Sigmoid colon (tissue), 7 donors: ENCODE measurements around the gene MMP24. TPM values are rescaled to one million over a fixed set of nuclear protein-coding genes. Genes with fewer than 3 reads are reported as not detected.

ENCODE experiments used
- DNase-seq: peaks from one replicate; pipeline ENCODE4 v3.0.0-alpha.2; 2019
- H3K27ac ChIP-seq, 4 donors: fragments of 200-600 bp; sonication (generic); one replicate each; pipeline ENCODE4 v1.5.1; 2016 to 2019; ENCODE audit warnings: mild to moderate bottlenecking in 1 of 4
- H3K27me3 ChIP-seq, 3 donors: fragments of 200-600 bp; sonication (generic); one replicate each; pipeline ENCODE4 v1.5.1; 2019; ENCODE audit warnings: mild to moderate bottlenecking in 1 of 3
- H3K36me3 ChIP-seq, 4 donors: fragments of 200-600 bp; sonication (generic); one replicate each; pipeline ENCODE4 v1.5.1; 2016 to 2019
- H3K4me1 ChIP-seq, 4 donors: fragments of 200-600 bp; sonication (generic); one replicate each; pipeline ENCODE4 v1.5.1; 2017 to 2019
- H3K4me3 ChIP-seq, 4 donors: fragments of 200-600 bp; sonication (generic); one replicate each; pipeline ENCODE4 v1.5.1; 2017 to 2019; ENCODE audit warnings: mild to moderate bottlenecking in 2 of 4, moderate library complexity in 1 of 4
- H3K9me3 ChIP-seq, 4 donors: fragments of 200-600 bp in 3 of 4; sonication (generic) in 3 of 4; one replicate each; pipeline versions ENCODE4 v1.5.1 to v1.6.1; 2013 to 2019
- EP300 ChIP-seq, 4 donors: sonication (generic); formaldehyde crosslinking; IDR thresholded peaks; one replicate each; pipeline ENCODE4 v1.6.1; 2017; ENCODE audit warnings: antibody characterized with exemption in 4 of 4
- POLR2A ChIP-seq, 2 donors: fragments of 450-650 bp; IDR thresholded peaks; one replicate each; pipeline ENCODE4 v1.6.1; 2016; ENCODE audit warnings: antibody characterized with exemption in 2 of 2, mild to moderate bottlenecking in 2 of 2, moderate library complexity in 2 of 2
- POLR2AphosphoS5 ChIP-seq, 4 donors: sonication (generic); formaldehyde crosslinking; IDR thresholded peaks; one replicate each; pipeline ENCODE4 v1.6.1; 2017; ENCODE audit warnings: antibody characterized with exemption in 4 of 4
- WGBS, 2 donors: extraction: QIAGEN DNeasy Blood & Tissue Kit; methylation state at CpG; one replicate each; pipeline ENCODE4 v1.1.7; 2013; 5-methylcytosine and 5-hydroxymethylcytosine counted together
- intact Hi-C: fragments of 100-400 bp; cut with DNase I; formaldehyde crosslinking; loops from one replicate; pipeline ENCODE4 v1.15.1; 2023
- polyA plus RNA-seq, 3 donors: library from polyadenylated mRNA; stranded (reverse); fragments of 200-250 nt; gene quantifications; one replicate each; pipeline ENCODE4 v1.2.3, GENCODE V29; 2013
- total RNA-seq, 4 donors: library from RNA; depleted of rRNA; stranded (reverse); fragments of >200 nt; gene quantifications; one replicate each; pipeline ENCODE4 v1.1.0, GENCODE V29; 2016
- TF ChIP-seq, protein P1 (sequence below), 4 experiments: fragments of 450-650 bp in 3 of 4; fragments of 200-600 bp in 1 of 4; IDR thresholded peaks; one replicate each; pipeline ENCODE4 v1.5.1; 2016 to 2019; ENCODE audit warnings: antibody characterized with exemption in 4 of 4, mild to moderate bottlenecking in 3 of 4, moderate library complexity in 2 of 4
- donor health status: healthy with polysubstance abuse.
- donor health status: Bipolar disorder and iron deficiency.
- donor health status: healthy.

Gene MMP24
- total and polyA plus RNA-seq, 7 donors: under 0.01 to 1.4 (median 0.46) TPM

- TF ChIP-seq POLR2AphosphoS5 (IDR thresholded peaks at IDR 0.05) (no peak), POLR2A (IDR thresholded peaks at IDR 0.05) (no peak), EP300 (IDR thresholded peaks at IDR 0.05) (no peak)
- TF ChIP-seq, protein P1, sequence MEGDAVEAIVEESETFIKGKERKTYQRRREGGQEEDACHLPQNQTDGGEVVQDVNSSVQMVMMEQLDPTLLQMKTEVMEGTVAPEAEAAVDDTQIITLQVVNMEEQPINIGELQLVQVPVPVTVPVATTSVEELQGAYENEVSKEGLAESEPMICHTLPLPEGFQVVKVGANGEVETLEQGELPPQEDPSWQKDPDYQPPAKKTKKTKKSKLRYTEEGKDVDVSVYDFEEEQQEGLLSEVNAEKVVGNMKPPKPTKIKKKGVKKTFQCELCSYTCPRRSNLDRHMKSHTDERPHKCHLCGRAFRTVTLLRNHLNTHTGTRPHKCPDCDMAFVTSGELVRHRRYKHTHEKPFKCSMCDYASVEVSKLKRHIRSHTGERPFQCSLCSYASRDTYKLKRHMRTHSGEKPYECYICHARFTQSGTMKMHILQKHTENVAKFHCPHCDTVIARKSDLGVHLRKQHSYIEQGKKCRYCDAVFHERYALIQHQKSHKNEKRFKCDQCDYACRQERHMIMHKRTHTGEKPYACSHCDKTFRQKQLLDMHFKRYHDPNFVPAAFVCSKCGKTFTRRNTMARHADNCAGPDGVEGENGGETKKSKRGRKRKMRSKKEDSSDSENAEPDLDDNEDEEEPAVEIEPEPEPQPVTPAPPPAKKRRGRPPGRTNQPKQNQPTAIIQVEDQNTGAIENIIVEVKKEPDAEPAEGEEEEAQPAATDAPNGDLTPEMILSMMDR (IDR thresholded peaks at IDR 0.05): no peak
- no peaks in the 10 kb centered on the region for H3K4me1 ChIP-seq
- no peaks in the 10 kb centered on the region for H3K36me3 ChIP-seq
- H3K9me3 ChIP-seq: no peaks in the 10 kb centered on the region
- DNase-seq: no peak
- peaks cover 0 to 4% (median 0%) of the 10 kb centered on the region in 3 donors for H3K27me3 ChIP-seq
- no peak within 1 kb of the TSS for H3K4me3 ChIP-seq
- intact Hi-C loops: no loop called here
- H3K27ac ChIP-seq: no peak within 1 kb of the TSS
- WGBS, 2 donors: 79% methylated on average over 40 of the region's 40 CpGs
These were observed 65.4 kb downstream of the MMP24 start, which contains the start of gene FAM83C for GRCh38 chr20:35291654-35292503. FAM83C (minus strand) TSS chr20:35292425; CDS start chr20:35292304, 121 bp downstream.

DNA sequence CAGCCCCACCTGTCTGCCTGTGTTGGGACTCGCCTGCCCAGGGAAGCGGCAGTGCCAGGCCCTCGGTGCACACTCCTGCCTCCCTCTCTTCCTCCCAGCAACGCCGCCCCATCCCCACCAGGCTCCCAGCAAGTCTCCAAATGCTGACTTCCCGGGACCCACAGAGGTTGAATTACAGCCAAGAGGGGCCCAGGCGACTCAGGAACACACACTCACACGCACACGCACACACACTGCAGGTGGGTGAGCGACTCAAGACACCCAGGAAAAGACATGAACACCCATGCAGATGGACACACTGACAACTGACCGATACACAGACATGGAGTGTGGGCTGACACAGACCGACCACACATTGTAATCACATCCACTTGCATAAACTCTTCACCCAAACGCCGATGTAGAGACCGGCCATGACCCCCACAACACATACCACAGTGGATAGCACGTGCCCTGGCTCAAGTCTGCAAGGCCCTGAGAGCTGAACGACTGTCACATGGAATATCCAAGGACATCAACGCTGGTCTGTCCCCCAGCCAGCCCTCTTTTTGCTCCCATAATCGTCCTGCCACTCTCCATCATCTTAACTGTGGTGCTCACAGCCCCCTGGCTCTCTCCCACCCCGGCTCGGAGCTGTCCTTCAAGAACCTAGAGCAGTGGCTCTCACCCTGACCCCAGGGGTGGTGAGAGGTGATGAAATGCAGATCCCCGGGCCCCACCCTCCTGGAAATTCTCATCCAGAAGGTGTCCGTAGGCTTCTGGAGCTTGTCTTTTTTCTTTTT, 66.2 kb downstream of the MMP24 start:
- no peaks in the 10 kb centered on the region for H3K9me3 ChIP-seq
- no peak for DNase-seq
- 81 to 82% methylated on average over 23 of the region's 23 CpGs for WGBS, 2 donors
- H3K27me3 ChIP-seq: peaks cover 0 to 4% (median 0%) of the 10 kb centered on the region in 3 donors
- H3K4me1 ChIP-seq: no peaks in the 10 kb centered on the region
- H3K4me3 ChIP-seq: no peak overlapping the region
- intact Hi-C loops: no loop called here
- H3K27ac ChIP-seq: no peak overlapping the region
- H3K36me3 ChIP-seq: no peaks in the 10 kb centered on the region
- TF ChIP-seq, protein P1 (IDR thresholded peaks at IDR 0.05): no peak
- no peak for TF ChIP-seq POLR2A (IDR thresholded peaks at IDR 0.05)

GRCh38 chr20:35293303-35294292, 67.1 kb downstream of the MMP24 start:
- DNase-seq: no peak
- no peaks in the 10 kb centered on the region for H3K4me1 ChIP-seq
- H3K27ac ChIP-seq: no peak overlapping the region
- no peak overlapping the region for H3K4me3 ChIP-seq
- H3K27me3 ChIP-seq: peaks cover 0 to 4% (median 0%) of the 10 kb centered on the region in 3 donors
- TF ChIP-seq, protein P1 (IDR thresholded peaks at IDR 0.05): no peak
- TF ChIP-seq POLR2A (IDR thresholded peaks at IDR 0.05) (no peak), EP300 (IDR thresholded peaks at IDR 0.05) (no peak), POLR2AphosphoS5 (IDR thresholded peaks at IDR 0.05) (no peak)
- H3K36me3 ChIP-seq: no peaks in the 10 kb centered on the region
- intact Hi-C loops: no loop called here
- no peaks in the 10 kb centered on the region for H3K9me3 ChIP-seq
- WGBS, 2 donors: 91 to 94% methylated on average over 19 of the region's 19 CpGs

GRCh38 chr20:35294293-35294685, 67.8 kb downstream of the MMP24 start:
- no peak for DNase-seq

More at GRCh38 chr20:35294293-35294685, 67.8 kb downstream of the MMP24 start:
- Histone ChIP-seq H3K36me3 (no peaks in the 10 kb centered on the region), H3K4me1 (no peaks in the 10 kb centered on the region), H3K27me3 (peaks cover 0 to 4% (median 0%) of the 10 kb centered on the region in 3 donors), H3K9me3 (no peaks in the 10 kb centered on the region), H3K27ac (no peak overlapping the region), H3K4me3 (no peak overlapping the region)
- 51 to 70% methylated on average over 5 of the region's 5 CpGs for WGBS, 2 donors
- intact Hi-C loops: no loop called here
- TF ChIP-seq POLR2AphosphoS5 (IDR thresholded peaks at IDR 0.05): no peak
- TF ChIP-seq POLR2A (IDR thresholded peaks at IDR 0.05): no peak
- TF ChIP-seq, protein P1 (IDR thresholded peaks at IDR 0.05): no peak
- no peak for TF ChIP-seq EP300 (IDR thresholded peaks at IDR 0.05)
